ENCODE data around the gene ZBED5.

DNA sequence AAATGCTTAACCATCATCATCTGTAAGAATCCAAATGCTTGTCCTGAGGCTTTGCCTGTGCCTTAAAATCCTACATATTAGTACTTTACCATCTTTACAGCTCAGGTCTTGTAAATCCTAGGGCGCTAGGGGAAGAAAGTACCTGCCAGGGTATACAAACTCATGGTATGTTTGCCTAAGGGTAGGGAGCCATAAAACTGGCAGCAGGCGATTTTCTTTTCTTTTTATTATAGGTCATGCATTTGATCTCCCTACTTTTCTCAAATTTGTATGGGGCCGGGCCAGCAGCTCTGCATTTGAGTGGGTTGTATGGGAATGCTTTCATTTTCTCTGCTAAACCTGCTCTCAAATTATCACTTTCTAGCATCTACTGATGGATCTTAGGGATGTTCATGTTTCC is 24.0 kb upstream of the ZBED5 start:
- TF ChIP-seq EZH2 (IDR thresholded peaks at IDR 0.05), result no peak
- TF ChIP-seq POLR2AphosphoS5 (IDR thresholded peaks at IDR 0.05; ENCODE audit: borderline replicate concordance, low read depth, low read length), result no peak

All from SK-N-MC (cell line).